HG03066 (cell line): ENCODE results near the gene TNXB.
A peak's percentile ranks its signal among the peaks of the same experiment; 100 is the strongest.
"Not testable (repeated sequence)": the region's sequence is repeated elsewhere in the genome, so short reads cannot be mapped to it uniquely, and the experiment has no call there.

ENCODE experiments used
- ATAC-seq: cut with Tn5 transposase; IDR thresholded peaks from one replicate; pipeline ENCODE4 v1.9.1; 2021; ENCODE audit warnings: low read depth; ENCODE audit not compliant: unreplicated experiment

Gene TNXB

GRCh38 chr6:32146287-32146686 lies 37.1 kb upstream of the TNXB start:
- no peak for ATAC-seq

DNA sequence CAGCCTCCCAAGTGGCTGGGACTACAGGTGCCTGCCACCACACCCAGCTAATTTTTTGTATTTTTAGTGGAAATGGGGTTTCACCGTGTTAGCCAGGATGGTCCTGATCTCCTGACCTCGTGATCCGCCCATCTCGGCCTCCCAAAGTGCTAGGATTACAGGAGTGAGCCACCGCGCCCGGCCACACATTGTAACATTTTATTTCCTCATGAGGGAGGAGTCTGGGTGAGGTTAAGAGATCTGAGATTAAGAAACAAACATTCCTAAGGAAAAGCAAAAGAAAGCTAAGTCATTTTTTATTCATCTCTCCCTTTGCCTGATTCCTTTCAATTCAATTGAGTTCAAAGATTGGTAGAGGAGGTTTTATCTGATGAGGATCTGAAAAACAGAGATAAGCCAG lies 35.1 kb upstream of the TNXB start:
- ATAC-seq, result not testable (repeated sequence)

DNA sequence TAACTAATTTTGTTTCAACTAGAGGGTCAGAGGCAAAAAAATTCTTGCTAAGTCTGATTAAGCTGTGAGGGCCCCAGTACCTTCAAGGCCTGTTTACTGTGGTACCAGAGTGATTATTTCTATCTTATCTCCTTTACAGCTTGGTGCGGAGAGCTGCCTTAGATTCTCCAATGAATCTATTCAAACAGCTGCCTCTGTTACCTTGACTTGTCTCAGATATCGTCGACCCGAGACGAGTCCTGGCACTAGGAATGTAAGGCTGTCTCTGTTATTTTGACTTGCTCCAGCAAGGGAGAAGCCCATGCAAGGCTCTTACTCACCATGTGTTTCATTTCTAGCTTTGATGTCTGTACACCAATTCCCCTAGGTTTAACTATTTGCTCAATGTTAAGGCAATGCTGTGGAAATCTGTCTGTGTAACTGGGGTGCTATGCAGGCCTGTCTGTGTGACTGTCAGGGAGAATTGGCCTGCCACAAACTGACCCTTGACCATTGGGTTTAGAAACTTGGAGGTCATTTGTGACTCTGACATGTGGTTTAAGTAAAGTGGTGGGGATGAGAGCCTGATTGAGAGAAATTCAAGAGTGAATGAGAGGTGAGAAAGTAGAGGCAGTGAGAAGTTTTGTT lies 31.4 kb upstream of the TNXB start:
- no peak for ATAC-seq

GRCh38 chr6:32139590-32139989 lies 30.5 kb upstream of the TNXB start:
- ATAC-seq, result no peak

- ATAC-seq, result no peak
These were observed 28.3 kb upstream of the TNXB start for GRCh38 chr6:32137454-32137853.

- no peak for ATAC-seq
These were observed 24.6 kb upstream of the TNXB start for GRCh38 chr6:32133786-32134185.

GRCh38 chr6:32132110-32132509 lies 23.0 kb upstream of the TNXB start:
- no peak for ATAC-seq

DNA sequence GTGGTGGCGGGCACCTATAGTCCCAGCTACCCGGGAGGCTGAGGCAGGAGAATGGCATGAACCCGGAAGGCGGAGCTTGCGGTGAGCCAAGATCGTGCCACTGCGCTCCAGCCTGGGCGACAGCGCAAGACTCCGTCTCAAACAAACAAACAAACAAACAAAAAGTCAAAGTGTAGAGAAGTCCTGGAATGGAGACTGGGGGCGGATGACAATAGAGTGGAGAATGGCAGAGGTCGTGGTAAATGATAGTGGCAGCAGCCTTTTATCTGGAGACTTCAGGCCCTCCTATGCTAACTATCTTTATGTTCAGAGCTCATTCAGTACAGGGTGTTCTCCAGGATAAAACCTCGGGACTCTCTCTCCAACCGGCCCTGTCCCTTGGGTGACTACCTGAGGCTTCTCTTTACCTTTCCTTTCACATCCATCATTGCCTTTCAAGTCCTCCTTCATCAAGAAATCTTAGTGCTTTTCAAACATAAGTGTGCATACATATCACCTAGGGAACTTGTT lies 22.4 kb upstream of the TNXB start:
- ATAC-seq, result no peak

DNA sequence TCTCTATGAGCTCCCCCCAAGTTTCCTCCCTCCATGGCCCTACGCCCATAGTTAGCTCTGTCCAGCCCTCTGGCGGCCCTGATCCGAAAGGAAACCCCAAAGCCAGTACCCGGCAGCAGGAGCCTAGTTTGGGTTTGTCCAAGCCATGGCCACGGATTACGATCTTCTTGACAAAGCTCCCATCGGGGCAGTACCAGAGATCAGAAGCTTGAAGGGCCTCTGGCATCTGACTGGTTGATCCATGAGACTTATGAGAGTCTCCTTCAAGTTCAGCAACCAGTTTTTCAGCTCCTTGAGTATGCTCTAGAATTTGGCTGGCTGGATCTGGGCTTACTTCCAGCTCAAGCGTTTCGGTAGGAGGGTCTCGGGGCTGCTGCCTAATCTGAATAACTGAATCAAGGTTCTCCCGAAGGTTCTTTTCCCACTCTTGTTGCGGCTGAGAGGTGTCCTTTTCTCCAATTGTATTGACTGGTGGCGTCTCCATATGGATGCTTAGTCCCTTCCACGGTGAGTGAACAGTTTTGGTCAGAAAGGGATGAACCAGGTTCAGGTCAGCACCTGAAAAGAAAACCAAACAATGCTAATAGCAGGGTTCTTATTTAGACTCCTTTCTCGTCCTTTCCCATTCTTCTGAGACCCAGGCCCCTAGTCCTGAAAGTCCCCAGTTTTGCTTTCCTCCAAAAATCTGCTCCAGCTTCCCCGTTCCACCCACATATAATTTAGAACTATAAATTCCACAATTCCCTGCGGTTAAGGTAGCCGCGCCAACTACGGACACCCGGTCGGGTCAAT lies 20.4 kb upstream of the TNXB start:
- ATAC-seq, result no peak

GRCh38 chr6:32128751-32129296 lies 19.7 kb upstream of the TNXB start:
- no peak for ATAC-seq

GRCh38 chr6:32127717-32128592 lies 18.8 kb upstream of the TNXB start, which contains the start of gene ATF6B:
TSS of gene ATF6B (minus strand) at chr6:32128246. CDS start at chr6:32128207, 39 bp downstream.
- peak; percentile 81 for ATAC-seq

GRCh38 chr6:32127409-32127716 lies 18.2 kb upstream of the TNXB start:
- no peak for ATAC-seq

DNA sequence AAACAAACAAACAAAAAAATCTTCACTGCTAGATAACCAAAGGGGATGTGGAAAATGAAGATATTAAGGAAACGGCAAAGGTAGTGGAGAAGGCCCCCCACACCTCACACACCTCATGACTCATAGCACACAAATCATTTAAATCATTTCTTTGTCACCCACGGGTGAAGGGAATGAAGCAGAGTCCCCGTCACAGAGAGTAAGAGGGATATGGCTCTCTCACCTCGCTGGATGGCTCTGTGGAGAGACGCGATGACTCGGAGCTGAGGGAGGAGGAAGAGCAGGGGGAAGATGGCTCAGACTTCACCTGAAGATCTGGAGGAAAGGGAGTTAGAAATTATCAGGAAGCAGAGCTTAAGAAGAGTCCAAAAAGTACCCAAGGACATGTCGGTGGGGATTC lies 17.7 kb upstream of the TNXB start:
- no peak for ATAC-seq

DNA sequence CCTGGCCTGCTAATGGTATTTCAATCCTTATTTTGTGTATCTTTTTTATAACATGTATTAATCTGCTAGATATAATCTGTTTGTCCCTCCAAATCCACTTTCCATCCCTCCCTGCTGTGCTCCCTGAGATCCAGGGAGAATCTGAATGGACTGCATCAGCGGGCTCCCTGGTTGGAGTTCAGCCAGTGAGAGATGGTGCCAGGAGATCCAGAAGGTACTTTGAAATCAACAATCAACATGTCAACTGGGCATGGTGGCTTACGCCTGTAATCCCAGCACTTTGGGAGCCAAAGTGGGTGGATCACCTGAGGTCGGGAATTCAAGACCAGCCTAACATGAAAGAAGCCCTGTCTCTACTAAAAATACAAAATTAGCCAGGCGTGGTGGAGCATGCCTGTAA lies 14.5 kb upstream of the TNXB start:
- ATAC-seq, result no peak

- ATAC-seq, result no peak
These were observed 11.5 kb upstream of the TNXB start for GRCh38 chr6:32120573-32121059.

GRCh38 chr6:32118782-32119628 lies 9.9 kb upstream of the TNXB start:
- no peak for ATAC-seq

GRCh38 chr6:32117461-32117860 lies 8.3 kb upstream of the TNXB start:
- no peak for ATAC-seq

DNA sequence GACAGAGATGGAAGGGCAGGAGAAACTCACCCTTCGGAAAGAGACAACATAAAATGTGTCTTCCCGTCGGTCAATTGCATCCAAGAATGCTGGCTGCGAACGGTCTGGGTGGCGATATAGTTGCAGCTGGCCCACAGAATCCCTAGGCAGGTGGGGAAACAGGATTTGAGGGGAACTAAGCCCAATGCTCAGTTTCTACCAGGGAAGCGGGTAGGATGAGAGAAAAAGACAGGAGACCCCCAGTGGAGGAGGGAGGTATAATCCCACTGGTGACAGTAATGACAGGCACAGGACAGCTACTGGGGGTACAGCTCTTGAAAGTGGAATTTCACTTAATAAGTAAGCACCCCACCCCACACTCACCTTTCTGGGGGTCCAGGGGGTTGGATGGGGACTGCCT lies 7.5 kb upstream of the TNXB start:
- ATAC-seq, result no peak

- no peak for ATAC-seq
These were observed 6.5 kb upstream of the TNXB start for GRCh38 chr6:32115623-32116022.

- no peak for ATAC-seq
These were observed 5.7 kb upstream of the TNXB start for GRCh38 chr6:32114796-32115195.
